Caki2 (cell line): ENCODE measurements around the gene SEPTIN2. TPM values are rescaled to one million over a fixed set of nuclear protein-coding genes. Genes with fewer than 3 reads are reported as not detected.
"Not testable (repeated sequence)": the region's sequence is repeated elsewhere in the genome, so short reads cannot be mapped to it uniquely, and the experiment has no call there.

ENCODE experiments used
- DNase-seq: peaks from one replicate; pipeline ENCODE4 v3.0.0-alpha.2; 2015; ENCODE audit warnings: low read depth
- in situ Hi-C: cut with HindIII; loops from 2 replicates; pipeline ENCODE4 v1.10.0; 2016; ENCODE audit warnings: low sequenced_read_pairs, low pct_unique_long_range_greater_than_20kb, mixed read lengths
- total RNA-seq: library from RNA; depleted of rRNA; stranded (reverse); fragments of >200 nt; shearing (Covaris generic); gene quantifications from 2 replicates; pipeline ENCODE4 v1.2.3, GENCODE V29; 2014; ENCODE audit warnings: low replicate concordance; rRNA removed

Gene SEPTIN2
- total RNA-seq, 1 experiment from 2014 or later = 226 TPM

- in situ Hi-C loops = no loop called here
- no peak for DNase-seq
Measured at GRCh38 chr2:241393524-241394196, 77.9 kb downstream of the SEPTIN2 start.

GRCh38 chr2:241396809-241397208 is 81.1 kb downstream of the SEPTIN2 start:
- DNase-seq, in situ Hi-C loops: not testable (repeated sequence)

DNA sequence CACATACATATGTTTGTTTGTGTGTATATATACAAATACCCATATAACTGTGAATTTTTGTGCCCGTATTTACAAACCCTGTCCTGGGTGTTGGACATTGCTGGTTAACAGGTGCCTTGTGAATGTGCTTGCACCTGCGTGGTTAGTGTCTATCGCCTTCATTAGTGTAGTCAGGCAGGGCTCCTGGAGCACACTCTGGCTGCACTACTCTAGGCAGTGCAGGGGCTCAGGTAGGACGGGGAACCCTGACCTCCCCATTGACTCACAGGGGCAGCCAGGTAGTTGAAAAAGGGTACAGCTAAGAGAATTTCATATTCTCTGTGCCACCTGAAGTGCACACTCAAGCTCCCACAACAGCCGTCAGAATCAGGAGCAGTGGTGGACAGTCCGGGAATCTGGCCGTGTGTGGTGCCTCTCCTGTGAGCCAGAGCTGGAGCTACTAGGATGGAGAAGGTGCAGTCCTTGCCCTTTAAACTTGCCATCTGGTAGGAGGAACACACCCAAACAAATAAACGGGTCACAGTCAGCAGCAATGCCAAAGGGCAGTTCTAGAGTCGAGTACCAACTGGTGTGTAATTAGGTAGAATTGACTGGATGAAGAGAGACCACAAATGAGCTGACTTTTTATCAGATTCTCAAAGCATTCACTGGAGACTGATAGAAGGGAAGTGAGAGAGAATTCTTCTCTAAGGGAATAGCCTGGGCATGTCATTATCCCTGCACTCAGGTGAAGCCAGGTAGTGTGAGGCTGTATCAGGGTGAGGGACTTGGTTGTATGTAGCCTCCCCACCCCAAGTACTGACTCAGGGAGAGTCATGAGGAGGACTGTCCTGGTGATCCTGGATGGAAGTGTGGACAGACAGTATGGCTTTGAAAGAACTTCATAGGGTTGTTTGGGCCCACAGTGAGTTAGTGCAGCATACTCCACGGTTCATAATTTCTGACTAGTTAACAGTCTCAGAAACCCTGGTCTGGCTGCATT is 84.5 kb downstream of the SEPTIN2 start:
- in situ Hi-C loops = no loop called here
- no peak for DNase-seq

Other genes with a start within 250 kb of the SEPTIN2 start
- gene MTERF4, start 213.6 kb upstream of the SEPTIN2 start, total RNA-seq = 2.4 and 10.7 TPM in 2 replicates
- gene PASK, start 166.5 kb upstream of the SEPTIN2 start, total RNA-seq = 6.9 and 12.3 TPM in 2 replicates
- gene PPP1R7, start 165.5 kb upstream of the SEPTIN2 start, total RNA-seq = 55.7 and 64.6 TPM in 2 replicates
- 1.1 TPM in 1 of 2 replicates, not detected in the other for gene ANO7, start 127.2 kb upstream of the SEPTIN2 start, total RNA-seq
- gene HDLBP, start 253 bp upstream of the SEPTIN2 start, total RNA-seq = 267 and 279 TPM in 2 replicates
- 24.0 and 41.2 TPM in 2 replicates for gene FARP2, start 40.4 kb downstream of the SEPTIN2 start, total RNA-seq
- 196 and 270 TPM in 2 replicates for gene STK25, start 192.7 kb downstream of the SEPTIN2 start, total RNA-seq
- gene BOK, start 242.8 kb downstream of the SEPTIN2 start, total RNA-seq = 41.1 and 48.1 TPM in 2 replicates